ENCODE results near the gene NAA40. TPM values are rescaled to one million over a fixed set of nuclear protein-coding genes. Genes with fewer than 3 reads are reported as not detected.

Gene NAA40
- total RNA-seq: 15.7 TPM
- long read RNA-seq, full-length matches to known transcripts: 16 of 29 reads
- long read RNA-seq, partial matches to known transcripts: 5 of 29 reads
- long read RNA-seq, other reads (novel, unspliced or antisense): 8 of 29 reads

- intact Hi-C loops (cut with DNase I): no loop called here
- peak; percentile 97 for ATAC-seq
- Histone ChIP-seq H3K27me3 (no peaks in the 10 kb centered on the region), H3K27ac (peak within 1 kb of the TSS; percentile 47), H3K4me1 (peaks cover 7% of the 10 kb centered on the region), H3K36me3 (no peaks in the 10 kb centered on the region), H3K9me3 (no peaks in the 10 kb centered on the region), H3K4me3 (peak within 1 kb of the TSS; percentile 66)
- DNase-seq: peak; percentile 97
- no peak for TF ChIP-seq CTCF (IDR thresholded peaks at IDR 0.05)
Measured at GRCh38 chr11:63938479-63939396, at the start of gene NAA40. TSS of gene NAA40 (plus strand) at chr11:63939002. CDS start at chr11:63939097, 95 bp downstream.

- H3K27me3 ChIP-seq: no peaks in the 10 kb centered on the region
- peak overlapping the region; percentile 45 for H3K4me3 ChIP-seq
- ATAC-seq: peak; percentile 11
- H3K9me3 ChIP-seq: no peaks in the 10 kb centered on the region
- peak overlapping the region; percentile 79 for H3K27ac ChIP-seq
- no peak for DNase-seq
- peaks cover 38% of the 10 kb centered on the region for H3K4me1 ChIP-seq
- peaks cover 5% of the 10 kb centered on the region for H3K36me3 ChIP-seq
- intact Hi-C loops (cut with DNase I): no loop called here
- no peak for TF ChIP-seq CTCF (IDR thresholded peaks at IDR 0.05)
Measured at GRCh38 chr11:63889344-63889743, 49.5 kb upstream of the NAA40 start.

GRCh38 chr11:63890368-63890767, 48.4 kb upstream of the NAA40 start:
- Histone ChIP-seq H3K9me3 (no peaks in the 10 kb centered on the region), H3K4me3 (no peak overlapping the region), H3K27ac (no peak overlapping the region), H3K36me3 (peaks cover 11% of the 10 kb centered on the region), H3K4me1 (peaks cover 36% of the 10 kb centered on the region), H3K27me3 (no peaks in the 10 kb centered on the region)
- ATAC-seq (no peak), DNase-seq (no peak)
- intact Hi-C loops (cut with DNase I): no loop called here
- no peak for TF ChIP-seq CTCF (IDR thresholded peaks at IDR 0.05)

- DNase-seq (no peak), ATAC-seq (no peak)
- Histone ChIP-seq H3K4me3 (no peak overlapping the region), H3K9me3 (no peaks in the 10 kb centered on the region), H3K4me1 (peaks cover 41% of the 10 kb centered on the region), H3K36me3 (peaks cover 30% of the 10 kb centered on the region), H3K27ac (no peak overlapping the region), H3K27me3 (no peaks in the 10 kb centered on the region)
- intact Hi-C loops (cut with DNase I): no loop called here
- TF ChIP-seq CTCF (IDR thresholded peaks at IDR 0.05): no peak
Measured at GRCh38 chr11:63892228-63892627, 46.6 kb upstream of the NAA40 start.

GRCh38 chr11:63893355-63893754, 45.4 kb upstream of the NAA40 start:
- intact Hi-C loops (cut with DNase I): no loop called here
- H3K9me3 ChIP-seq: no peaks in the 10 kb centered on the region
- H3K4me3 ChIP-seq: no peak overlapping the region
- TF ChIP-seq CTCF (IDR thresholded peaks at IDR 0.05): no peak
- H3K36me3 ChIP-seq: peaks cover 40% of the 10 kb centered on the region
- DNase-seq: no peak
- no peak for ATAC-seq
- no peaks in the 10 kb centered on the region for H3K27me3 ChIP-seq
- no peak overlapping the region for H3K27ac ChIP-seq
- peaks cover 29% of the 10 kb centered on the region for H3K4me1 ChIP-seq

All from upper lobe of right lung (tissue), 1 donor.